Putamen (tissue), 1 donor: ENCODE measurements around the gene P4HB.

Experiments
- DNase-seq: peaks from one replicate; pipeline ENCODE4 v3.0.0-alpha.2; 2016; ENCODE audit warnings: low spot score

Gene P4HB

GRCh38 chr17:81859906-81860755 is at the start of gene P4HB:
Gene P4HB (minus strand): TSS chr17:81860535. CDS start chr17:81860471, 64 bp downstream.
- no peak for DNase-seq

- DNase-seq: no peak
Measured at GRCh38 chr17:81909231-81909630, 48.9 kb upstream of the P4HB start.

- no peak for DNase-seq
Measured at GRCh38 chr17:81908793-81909192, 48.5 kb upstream of the P4HB start.

- no peak for DNase-seq
Measured at GRCh38 chr17:81907219-81908145, 47.1 kb upstream of the P4HB start.

- DNase-seq: no peak
Measured at GRCh38 chr17:81906476-81907218, 46.3 kb upstream of the P4HB start.

GRCh38 chr17:81905993-81906392 is 45.7 kb upstream of the P4HB start:
- DNase-seq: no peak

GRCh38 chr17:81905424-81905875 is 45.1 kb upstream of the P4HB start:
- DNase-seq: no peak

- DNase-seq: no peak
Measured at GRCh38 chr17:81904600-81905423, 44.5 kb upstream of the P4HB start.

GRCh38 chr17:81903896-81904599 is 43.7 kb upstream of the P4HB start:
- DNase-seq: no peak

GRCh38 chr17:81903415-81903831 is 43.1 kb upstream of the P4HB start:
- DNase-seq: no peak

- DNase-seq: no peak
Measured at GRCh38 chr17:81902653-81903414, 42.5 kb upstream of the P4HB start.

GRCh38 chr17:81902023-81902652 is 41.8 kb upstream of the P4HB start, which contains the start of gene NPB:
Gene NPB (plus strand): TSS chr17:81902238. CDS start chr17:81902278, 40 bp downstream.
- DNase-seq: no peak

GRCh38 chr17:81901167-81902022 is 41.1 kb upstream of the P4HB start:
- DNase-seq: no peak

GRCh38 chr17:81900181-81900820 is 40.0 kb upstream of the P4HB start:
- DNase-seq: no peak

GRCh38 chr17:81899514-81900166 is 39.3 kb upstream of the P4HB start:
- DNase-seq: no peak

GRCh38 chr17:81898885-81899284 is 38.5 kb upstream of the P4HB start:
- no peak for DNase-seq
